Measurements from ENCODE around the gene GLCCI1.

The GLCCI1 gene

DNA sequence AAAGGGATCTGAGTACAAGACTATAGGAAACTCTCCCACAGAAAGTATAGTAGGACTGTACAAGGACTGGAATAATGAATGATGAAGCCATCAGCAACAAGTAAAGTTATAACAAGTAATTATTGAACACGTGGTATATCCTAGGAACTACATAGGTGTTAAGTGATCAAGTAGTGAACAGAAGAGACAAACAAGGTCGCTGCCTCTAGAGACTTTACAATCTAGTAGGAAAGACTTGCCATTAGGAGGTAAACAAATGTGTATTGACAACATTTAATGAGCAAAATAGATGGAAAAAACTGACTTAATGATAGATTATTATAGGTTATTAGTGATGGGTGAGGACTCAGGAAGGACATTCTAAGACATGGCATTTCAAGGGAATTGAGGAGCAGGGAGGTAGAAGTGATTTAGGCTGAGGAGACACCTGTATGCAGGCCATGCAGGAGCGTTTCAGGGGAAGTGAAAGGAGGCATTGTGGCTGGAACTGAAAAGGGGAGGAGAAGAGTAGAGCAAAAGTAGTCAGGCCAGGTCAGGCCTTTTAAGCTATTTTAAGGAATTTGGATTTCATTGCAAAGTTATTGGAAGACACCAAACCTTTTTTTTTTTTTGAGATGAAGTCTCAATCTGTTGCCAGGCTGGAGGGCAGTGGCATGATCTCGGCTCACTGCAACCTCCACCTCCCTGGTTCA lies 8.5 kb upstream of the GLCCI1 start:
- H3K9me3 ChIP-seq (ENCODE audit: insufficient read depth, low read length) = no peaks in the 10 kb centered on the region
- no peaks in the 10 kb centered on the region for H4K20me1 ChIP-seq (ENCODE audit: insufficient read depth, low read length)
- no peak overlapping the region for H2AFZ ChIP-seq (ENCODE audit: low read depth, low read length)
- peaks cover 32% of the 10 kb centered on the region for H3K4me1 ChIP-seq (ENCODE audit: low read length)
- no peaks in the 10 kb centered on the region for H3K27me3 ChIP-seq (ENCODE audit: low read depth, low read length)
- TF ChIP-seq, protein P1, sequence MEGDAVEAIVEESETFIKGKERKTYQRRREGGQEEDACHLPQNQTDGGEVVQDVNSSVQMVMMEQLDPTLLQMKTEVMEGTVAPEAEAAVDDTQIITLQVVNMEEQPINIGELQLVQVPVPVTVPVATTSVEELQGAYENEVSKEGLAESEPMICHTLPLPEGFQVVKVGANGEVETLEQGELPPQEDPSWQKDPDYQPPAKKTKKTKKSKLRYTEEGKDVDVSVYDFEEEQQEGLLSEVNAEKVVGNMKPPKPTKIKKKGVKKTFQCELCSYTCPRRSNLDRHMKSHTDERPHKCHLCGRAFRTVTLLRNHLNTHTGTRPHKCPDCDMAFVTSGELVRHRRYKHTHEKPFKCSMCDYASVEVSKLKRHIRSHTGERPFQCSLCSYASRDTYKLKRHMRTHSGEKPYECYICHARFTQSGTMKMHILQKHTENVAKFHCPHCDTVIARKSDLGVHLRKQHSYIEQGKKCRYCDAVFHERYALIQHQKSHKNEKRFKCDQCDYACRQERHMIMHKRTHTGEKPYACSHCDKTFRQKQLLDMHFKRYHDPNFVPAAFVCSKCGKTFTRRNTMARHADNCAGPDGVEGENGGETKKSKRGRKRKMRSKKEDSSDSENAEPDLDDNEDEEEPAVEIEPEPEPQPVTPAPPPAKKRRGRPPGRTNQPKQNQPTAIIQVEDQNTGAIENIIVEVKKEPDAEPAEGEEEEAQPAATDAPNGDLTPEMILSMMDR (IDR thresholded peaks at IDR 0.05; ENCODE audit: low read depth, low read length) = no peak
- no peak for TF ChIP-seq EZH2phosphoT487 (IDR thresholded peaks at IDR 0.05; ENCODE audit: low read depth)
- H3K36me3 ChIP-seq (replicated peaks; ENCODE audit: low read depth, low read length) = no peaks in the 10 kb centered on the region
- no peaks in the 10 kb centered on the region for H3K79me2 ChIP-seq (ENCODE audit: low read length)
- H3K9ac ChIP-seq (ENCODE audit: low read length) = no peak overlapping the region
- H3K4me2 ChIP-seq (ENCODE audit: low read length) = peak overlapping the region; percentile 26; the same call in 1 of the 2 replicates
- H3K4me3 ChIP-seq (ENCODE audit: low read length) = no peak overlapping the region
- H3K27ac ChIP-seq (ENCODE audit: low read length) = no peak overlapping the region

DNA sequence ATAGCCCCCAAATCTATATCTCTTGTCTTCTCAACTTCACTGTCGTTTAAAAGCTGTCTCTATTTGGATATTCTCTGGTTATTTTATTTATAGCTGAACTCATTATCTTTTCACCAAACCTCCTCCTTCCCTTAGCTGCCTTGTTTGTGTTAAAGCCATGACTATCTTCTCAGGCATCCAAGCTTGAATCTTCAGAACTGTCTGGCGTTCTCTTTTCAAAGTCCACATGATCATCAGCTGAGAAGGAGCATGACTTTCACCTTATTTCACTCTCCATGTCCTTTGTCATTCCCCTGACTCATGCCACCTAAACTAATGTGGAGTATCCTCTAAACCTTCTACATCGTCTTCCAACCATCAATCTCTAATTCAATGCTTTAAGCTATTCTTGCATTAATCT lies 5.7 kb upstream of the GLCCI1 start:
- Histone ChIP-seq H3K9me3 (ENCODE audit: insufficient read depth, low read length) (no peaks in the 10 kb centered on the region), H3K4me2 (ENCODE audit: low read length) (no peak overlapping the region), H3K36me3 (replicated peaks; ENCODE audit: low read depth, low read length) (no peaks in the 10 kb centered on the region), H2AFZ (ENCODE audit: low read depth, low read length) (no peak overlapping the region), H3K27ac (ENCODE audit: low read length) (no peak overlapping the region), H3K4me1 (ENCODE audit: low read length) (peaks cover 56% of the 10 kb centered on the region), H3K4me3 (ENCODE audit: low read length) (no peak overlapping the region), H4K20me1 (ENCODE audit: insufficient read depth, low read length) (no peaks in the 10 kb centered on the region), H3K27me3 (ENCODE audit: low read depth, low read length) (no peaks in the 10 kb centered on the region), H3K79me2 (ENCODE audit: low read length) (no peaks in the 10 kb centered on the region), H3K9ac (ENCODE audit: low read length) (no peak overlapping the region)
- TF ChIP-seq, protein P1 (IDR thresholded peaks at IDR 0.05; ENCODE audit: low read depth, low read length) = no peak
- no peak for TF ChIP-seq EZH2phosphoT487 (IDR thresholded peaks at IDR 0.05; ENCODE audit: low read depth)

DNA sequence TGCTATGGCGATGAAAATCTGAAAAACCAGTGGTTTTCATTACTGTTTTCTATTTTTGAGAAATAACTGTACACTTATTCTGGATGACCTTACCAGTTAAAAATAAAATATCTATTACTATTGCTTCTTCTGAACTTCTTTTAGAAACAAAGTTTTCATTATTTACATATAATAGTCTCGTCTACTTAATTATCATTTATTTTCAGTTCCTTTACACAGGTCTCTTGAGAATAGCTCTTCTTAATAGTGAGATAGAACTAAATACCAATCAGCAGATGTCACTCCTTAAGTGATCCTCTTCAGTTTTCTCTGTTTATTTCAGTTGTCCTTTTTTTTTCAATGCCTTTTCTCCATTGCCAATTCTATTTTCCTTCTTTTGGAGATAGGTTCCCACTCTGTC lies 4.3 kb upstream of the GLCCI1 start:
- peaks cover 58% of the 10 kb centered on the region for H3K4me1 ChIP-seq (ENCODE audit: low read length)
- H3K9ac ChIP-seq (ENCODE audit: low read length) = no peak overlapping the region
- H3K36me3 ChIP-seq (replicated peaks; ENCODE audit: low read depth, low read length) = no peaks in the 10 kb centered on the region
- H3K27me3 ChIP-seq (ENCODE audit: low read depth, low read length) = no peaks in the 10 kb centered on the region
- H3K4me2 ChIP-seq (ENCODE audit: low read length) = peak overlapping the region; percentile 41
- H3K4me3 ChIP-seq (ENCODE audit: low read length) = no peak overlapping the region
- no peak overlapping the region for H3K27ac ChIP-seq (ENCODE audit: low read length)
- no peaks in the 10 kb centered on the region for H3K79me2 ChIP-seq (ENCODE audit: low read length)
- no peaks in the 10 kb centered on the region for H3K9me3 ChIP-seq (ENCODE audit: insufficient read depth, low read length)
- H4K20me1 ChIP-seq (ENCODE audit: insufficient read depth, low read length) = no peaks in the 10 kb centered on the region
- H2AFZ ChIP-seq (ENCODE audit: low read depth, low read length) = no peak overlapping the region
- TF ChIP-seq, protein P1 (IDR thresholded peaks at IDR 0.05; ENCODE audit: low read depth, low read length) = no peak
- no peak for TF ChIP-seq EZH2phosphoT487 (IDR thresholded peaks at IDR 0.05; ENCODE audit: low read depth)

DNA sequence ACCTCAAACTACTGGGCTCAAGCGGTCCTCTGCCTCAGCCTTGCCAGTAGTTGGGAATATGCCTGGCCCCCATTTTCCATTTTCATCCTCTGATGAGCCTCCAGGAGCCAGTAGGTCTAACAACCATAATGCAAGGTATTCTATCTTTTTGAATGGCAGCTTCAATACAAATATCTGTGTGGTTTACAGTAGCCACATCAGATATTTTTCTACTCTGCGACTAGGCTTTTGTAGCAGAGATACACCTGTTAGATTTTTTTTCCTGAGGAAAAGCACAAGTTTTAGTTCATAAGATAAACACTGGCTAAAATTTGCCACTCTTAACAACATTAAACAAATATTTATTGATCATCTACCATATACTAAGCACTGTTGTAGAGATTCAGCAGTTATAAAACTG lies 3.9 kb upstream of the GLCCI1 start:
- no peak overlapping the region for H2AFZ ChIP-seq (ENCODE audit: low read depth, low read length)
- peak overlapping the region; percentile 41 for H3K4me2 ChIP-seq (ENCODE audit: low read length)
- no peak overlapping the region for H3K27ac ChIP-seq (ENCODE audit: low read length)
- no peak overlapping the region for H3K9ac ChIP-seq (ENCODE audit: low read length)
- H4K20me1 ChIP-seq (ENCODE audit: insufficient read depth, low read length) = no peaks in the 10 kb centered on the region
- TF ChIP-seq, protein P1 (IDR thresholded peaks at IDR 0.05; ENCODE audit: low read depth, low read length) = no peak
- no peak for TF ChIP-seq EZH2phosphoT487 (IDR thresholded peaks at IDR 0.05; ENCODE audit: low read depth)
- peaks cover 58% of the 10 kb centered on the region for H3K4me1 ChIP-seq (ENCODE audit: low read length)
- H3K27me3 ChIP-seq (ENCODE audit: low read depth, low read length) = no peaks in the 10 kb centered on the region
- no peak overlapping the region; the same call in 1 of the 2 replicates for H3K4me3 ChIP-seq (ENCODE audit: low read length)
- no peaks in the 10 kb centered on the region for H3K79me2 ChIP-seq (ENCODE audit: low read length)
- H3K36me3 ChIP-seq (replicated peaks; ENCODE audit: low read depth, low read length) = no peaks in the 10 kb centered on the region
- H3K9me3 ChIP-seq (ENCODE audit: insufficient read depth, low read length) = no peaks in the 10 kb centered on the region
